HT1080 (cell line): ENCODE measurements around the gene SH3PXD2A. TPM values are rescaled to one million over a fixed set of nuclear protein-coding genes. Genes with fewer than 3 reads are reported as not detected.
A peak's percentile ranks its signal among the peaks of the same experiment; 100 is the strongest.
"Not testable (repeated sequence)": the region's sequence is repeated elsewhere in the genome, so short reads cannot be mapped to it uniquely, and the experiment has no call there.

Experiments
- DNase-seq: peaks from one replicate; pipeline ENCODE4 v3.0.0-alpha.2; 2015; ENCODE audit warnings: low read depth
- total RNA-seq: library from RNA; depleted of rRNA; stranded (reverse); fragments of >200 nt; shearing (Covaris generic); gene quantifications from 2 replicates; pipeline ENCODE4 v1.2.3, GENCODE V29; 2014

The SH3PXD2A gene
- total RNA-seq, 1 experiment from 2014 or later, result 5.8 TPM

- DNase-seq, result no peak
Measured at GRCh38 chr10:103609231-103610082, 245.9 kb downstream of the SH3PXD2A start.

- not testable (repeated sequence) for DNase-seq
Measured at GRCh38 chr10:103608056-103608455, 247.3 kb downstream of the SH3PXD2A start.

- not testable (repeated sequence) for DNase-seq
Measured at GRCh38 chr10:103607051-103607450, 248.3 kb downstream of the SH3PXD2A start.

- not testable (repeated sequence) for DNase-seq
Measured at GRCh38 chr10:103606097-103606438, 249.3 kb downstream of the SH3PXD2A start.

GRCh38 chr10:103605359-103606096, 249.8 kb downstream of the SH3PXD2A start:
- peak; percentile 14 for DNase-seq

DNA sequence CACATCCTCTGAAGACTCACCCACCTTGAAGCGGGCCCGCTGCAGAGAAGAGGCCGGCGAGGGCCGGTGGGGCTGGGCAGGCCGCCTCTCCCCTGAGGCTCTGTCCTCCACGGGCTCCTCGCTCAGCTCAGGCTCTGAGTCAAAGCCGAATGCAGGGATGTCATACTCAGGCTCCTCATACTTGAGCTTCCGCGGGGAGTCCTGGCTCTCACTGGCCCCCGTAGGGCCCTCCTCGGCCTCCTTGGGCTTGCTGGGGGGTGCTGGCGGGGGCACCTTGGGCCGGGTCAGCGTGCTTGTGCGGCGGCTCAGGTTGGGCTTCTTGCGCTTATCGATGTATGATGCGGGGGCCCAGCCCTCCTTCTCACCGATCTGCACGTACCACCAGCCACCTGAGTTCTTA, 252.0 kb downstream of the SH3PXD2A start:
- DNase-seq, result no peak

DNA sequence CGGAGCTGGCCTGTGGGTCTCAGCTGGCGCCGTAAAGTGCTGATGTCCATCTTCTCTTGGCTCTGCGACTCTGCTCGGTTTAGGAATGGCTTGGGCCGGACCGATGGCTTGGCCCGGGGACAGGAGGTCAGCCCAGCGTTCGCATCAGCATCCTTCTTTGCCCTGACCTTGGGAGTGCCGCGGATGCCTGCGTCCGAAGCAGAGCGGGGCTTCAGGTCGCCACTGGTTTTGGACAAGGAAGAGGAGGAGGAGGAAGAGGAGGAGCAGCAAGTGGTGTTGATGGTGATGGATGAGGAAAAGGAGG, 252.6 kb downstream of the SH3PXD2A start:
- DNase-seq, result no peak

DNA sequence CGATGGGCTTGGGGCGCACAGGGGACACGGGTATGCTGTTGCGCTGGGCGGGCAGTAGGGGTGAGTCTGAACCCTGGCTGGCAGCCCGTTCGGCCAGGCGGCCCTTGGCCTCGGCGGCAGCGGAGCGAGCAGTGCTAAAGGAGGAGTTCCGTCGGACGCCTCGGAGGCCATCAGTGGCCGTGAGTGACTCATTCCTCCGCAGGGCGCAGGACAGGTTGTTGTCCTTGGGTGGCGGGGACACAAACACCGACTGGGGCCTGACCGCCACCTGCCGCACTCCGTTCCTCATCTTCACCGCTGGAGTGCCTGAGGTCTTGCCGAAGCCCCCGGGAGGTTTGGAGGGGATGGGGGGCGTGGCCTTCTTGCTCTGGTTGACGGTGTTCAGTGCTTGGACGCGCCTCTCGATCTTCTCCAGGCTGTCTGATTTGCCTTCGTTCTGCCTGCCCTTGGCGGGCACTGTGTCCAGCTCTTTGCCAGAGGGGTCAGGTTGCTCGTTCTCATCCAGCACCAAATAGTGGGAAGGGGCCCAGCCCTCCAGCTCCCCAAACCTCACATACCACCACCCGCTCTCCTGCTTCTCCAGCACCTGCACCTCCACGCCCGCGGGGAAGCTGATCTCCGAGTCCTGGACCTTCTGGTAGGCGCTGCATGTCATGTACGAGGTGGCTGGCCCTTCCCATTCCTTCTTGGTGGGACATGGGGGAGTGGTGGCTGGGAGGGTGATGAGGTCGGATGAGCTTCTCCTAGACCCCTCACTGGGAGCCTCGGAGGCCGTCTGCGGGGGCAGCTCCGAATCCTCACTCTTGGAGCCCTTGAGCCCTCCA, 253.1 kb downstream of the SH3PXD2A start:
- DNase-seq, result no peak

GRCh38 chr10:103600956-103601569, 254.3 kb downstream of the SH3PXD2A start:
- DNase-seq, result no peak

- DNase-seq, result no peak
Measured at GRCh38 chr10:103600325-103600724, 255.1 kb downstream of the SH3PXD2A start.

DNA sequence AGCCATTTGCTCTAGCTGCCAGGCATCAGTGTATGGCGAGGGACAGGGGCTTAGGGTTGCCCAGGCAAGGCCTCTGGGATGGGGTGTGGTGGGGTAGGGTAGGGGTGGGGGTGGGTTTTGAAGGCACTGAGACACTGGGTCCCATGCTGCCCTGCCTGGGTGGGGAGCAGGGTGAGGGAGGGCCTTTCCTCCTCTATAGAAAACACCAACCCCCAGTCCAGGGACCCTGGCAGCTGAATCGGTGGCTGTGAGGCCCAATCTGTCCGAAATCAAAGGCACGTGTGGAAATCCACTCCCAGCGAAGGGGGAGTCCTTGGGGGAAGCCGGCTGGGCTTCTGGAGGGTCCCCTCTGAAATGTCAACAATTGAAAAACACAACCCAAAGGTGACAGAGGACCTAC, 255.5 kb downstream of the SH3PXD2A start:
- DNase-seq, result no peak

GRCh38 chr10:103599211-103599610, 256.2 kb downstream of the SH3PXD2A start:
- DNase-seq, result no peak

GRCh38 chr10:103598654-103599115, 256.7 kb downstream of the SH3PXD2A start:
- peak; percentile 65 for DNase-seq

DNA sequence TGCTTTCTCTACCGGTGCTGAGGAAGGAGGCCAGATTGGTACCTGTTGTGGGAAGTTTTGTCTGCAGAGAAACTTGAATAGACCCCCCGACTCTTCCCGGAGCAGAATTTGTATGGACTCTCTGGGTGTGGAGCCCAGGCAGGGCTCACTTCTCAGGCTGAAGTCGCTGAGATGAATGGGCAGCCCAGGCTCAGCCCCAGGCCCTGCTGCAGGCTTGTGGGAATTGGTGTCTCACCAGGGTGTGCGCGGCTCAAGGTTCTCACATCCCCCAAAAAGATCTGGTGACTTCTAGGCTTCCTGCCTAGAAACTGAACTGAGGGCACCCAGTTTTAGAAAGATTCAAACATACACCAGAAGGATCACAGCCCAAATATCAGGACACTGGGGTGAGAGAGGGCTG, 258.4 kb downstream of the SH3PXD2A start:
- DNase-seq, result no peak

GRCh38 chr10:103595933-103596726, 259.2 kb downstream of the SH3PXD2A start:
- DNase-seq, result no peak

DNA sequence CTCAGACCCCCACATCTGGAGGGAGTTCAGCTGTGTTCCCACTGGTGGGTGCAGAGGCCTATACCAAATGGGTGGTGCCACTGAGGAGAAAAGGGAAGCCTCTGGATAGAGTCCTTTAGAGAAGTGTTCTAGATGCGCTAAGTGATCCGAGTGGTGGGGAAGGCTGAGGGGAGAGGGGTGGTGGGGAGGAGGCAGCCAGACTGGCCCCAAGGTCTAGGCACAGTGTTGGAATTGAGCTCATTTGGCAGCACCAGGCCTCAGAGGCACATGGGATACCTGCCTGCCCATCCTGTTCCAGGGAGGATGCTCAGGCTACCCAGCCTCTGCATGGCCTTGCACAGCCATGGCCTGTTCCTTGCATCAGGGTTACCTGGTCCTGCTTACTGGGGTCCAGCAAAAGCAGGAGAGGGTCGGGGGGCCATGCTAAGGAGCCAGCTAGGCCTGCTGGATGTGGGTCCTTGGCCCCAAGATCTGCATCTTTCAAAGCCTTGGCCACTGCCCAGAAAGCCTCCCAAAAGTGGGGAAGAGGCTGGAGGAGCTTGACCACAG, 262.3 kb downstream of the SH3PXD2A start:
- no peak for DNase-seq

DNA sequence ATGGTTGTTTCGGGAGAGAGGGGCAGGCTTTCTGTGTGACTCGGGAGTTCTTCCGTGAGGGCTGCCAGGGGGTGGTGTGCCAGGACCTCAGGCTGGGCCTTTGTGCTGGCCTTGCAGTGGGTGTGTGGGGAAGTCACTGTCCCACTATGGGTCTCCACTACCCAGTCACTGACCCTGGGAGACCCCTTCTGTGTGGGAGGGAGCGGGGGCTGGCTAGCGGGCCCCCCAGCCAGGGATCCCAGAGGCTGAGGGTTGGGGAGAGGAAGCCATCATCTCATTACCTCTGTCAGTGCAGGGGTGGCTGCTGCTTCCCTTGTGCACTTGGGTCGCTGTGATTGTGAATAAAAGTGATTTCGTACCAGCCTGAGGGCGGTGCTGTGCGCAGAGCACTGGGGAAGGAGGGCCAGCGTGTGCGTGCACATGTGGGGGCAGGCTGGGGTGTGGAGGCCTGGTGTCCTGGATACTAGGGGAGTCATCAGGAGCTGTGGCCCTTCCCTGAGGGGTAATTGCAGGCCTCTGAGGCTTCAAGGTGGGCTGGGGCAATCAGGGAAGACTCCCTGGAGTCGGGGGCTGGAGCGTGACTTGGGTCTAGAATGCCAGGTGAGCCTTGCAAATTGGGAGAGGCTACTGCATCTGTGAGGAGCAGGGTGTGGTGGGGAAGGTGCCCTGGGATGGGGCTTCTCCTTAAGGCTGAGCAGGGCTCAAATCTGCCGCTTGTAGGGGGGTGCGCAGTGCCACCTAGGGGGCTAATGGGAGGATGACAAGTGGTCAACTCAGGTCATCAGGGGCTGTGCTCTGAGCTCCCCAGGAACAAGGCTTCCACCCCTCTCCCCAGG, 263.0 kb downstream of the SH3PXD2A start:
- DNase-seq, result peak; percentile 42

DNA sequence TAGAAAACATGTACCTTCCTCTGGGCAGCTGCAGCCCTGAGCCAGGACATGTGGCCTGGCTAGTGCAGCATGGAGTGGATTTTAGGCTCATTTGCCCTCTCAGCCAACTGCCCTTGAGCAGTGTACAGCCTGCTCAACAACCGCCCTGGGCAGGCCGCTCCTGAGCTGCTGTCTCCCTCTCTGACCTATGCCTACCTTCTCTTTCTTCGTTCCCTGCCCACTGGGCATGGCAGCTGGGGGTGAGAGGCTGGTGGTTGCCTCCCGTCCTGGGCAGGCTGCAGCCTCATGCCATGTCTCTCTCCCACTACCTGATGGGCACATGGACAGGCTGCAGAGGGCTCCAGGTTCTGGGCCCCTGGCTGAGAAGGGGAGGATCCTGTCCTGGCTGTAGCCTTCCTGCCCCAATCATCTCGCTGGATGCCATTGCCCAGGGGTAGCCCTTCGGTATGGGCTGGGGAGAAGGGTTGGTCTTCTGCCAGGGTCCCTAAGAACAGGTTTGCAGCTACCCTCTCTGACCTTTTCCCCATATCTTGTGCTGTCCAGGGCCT, 264.6 kb downstream of the SH3PXD2A start:
- no peak for DNase-seq

- no peak for DNase-seq
Measured at GRCh38 chr10:103590060-103590459, 265.3 kb downstream of the SH3PXD2A start.
